Pons (tissue), 1 donor: Measurements from ENCODE around the gene PPRC1.

ENCODE experiments used
- DNase-seq: peaks from one replicate; pipeline ENCODE4 v3.0.0-alpha.2; 2016; ENCODE audit warnings: low spot score

PPRC1 gene

DNA sequence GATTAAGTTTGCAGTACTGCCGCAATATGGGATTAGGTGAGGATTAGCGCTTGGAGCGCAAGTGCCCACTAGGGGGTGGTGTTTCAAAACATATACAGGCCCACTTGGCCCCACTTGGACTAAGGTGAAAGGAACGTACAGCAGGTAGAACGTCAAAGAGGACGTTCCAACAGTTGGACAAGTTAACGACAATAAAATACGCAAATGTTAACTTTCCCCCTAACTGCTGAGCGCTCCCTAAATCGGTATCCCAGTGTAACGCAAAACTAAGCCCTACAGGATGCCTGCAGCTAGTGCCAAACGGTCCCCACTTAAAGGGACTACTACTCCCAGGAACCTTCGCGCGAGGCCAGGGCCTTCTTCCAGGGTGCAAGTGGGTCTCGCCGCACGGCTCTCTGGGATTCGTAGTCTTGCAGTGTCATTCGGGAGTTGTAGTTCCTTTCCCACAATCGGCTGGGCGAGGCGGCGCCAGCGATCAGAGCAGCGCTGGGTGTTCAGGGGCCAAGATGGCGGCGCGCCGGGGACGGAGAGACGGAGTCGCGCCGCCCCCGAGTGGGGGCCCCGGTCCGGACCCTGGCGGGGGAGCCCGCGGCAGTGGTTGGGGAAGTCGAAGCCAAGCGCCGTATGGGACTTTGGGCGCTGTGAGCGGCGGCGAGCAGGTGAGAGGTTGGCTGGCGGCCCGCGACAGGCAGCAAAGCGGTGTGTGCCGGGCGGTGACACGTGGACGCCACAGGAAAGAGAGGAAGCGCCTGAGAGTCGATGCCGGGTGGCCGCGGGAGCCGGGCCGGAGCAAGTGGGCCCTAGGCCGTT lies at the start of gene PPRC1:
Gene PPRC1 (plus strand): TSS at position 478 of the 810 bp plus-strand sequence. CDS start 29 bp downstream, at position 507.
- DNase-seq: peak; percentile 99

DNA sequence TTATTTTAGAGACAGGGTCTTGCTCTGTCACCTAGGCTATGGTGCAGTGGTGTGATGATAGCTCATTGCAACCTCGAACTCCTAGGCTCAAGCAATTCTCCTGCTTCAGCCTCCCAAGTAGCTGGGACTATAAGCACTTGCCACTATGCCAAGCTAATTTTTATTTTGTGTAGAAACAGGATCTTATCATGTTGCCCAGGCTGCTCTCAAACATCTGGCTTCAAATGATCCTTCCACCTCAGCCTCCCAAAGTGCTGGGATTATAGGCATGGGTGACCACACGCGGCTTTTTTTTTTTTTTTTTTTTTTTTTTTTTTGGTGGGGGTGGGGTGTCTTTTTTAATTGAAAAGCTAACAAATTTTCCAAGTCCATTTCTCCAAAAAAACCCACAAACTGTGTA lies 49.3 kb upstream of the PPRC1 start:
- DNase-seq: no peak

DNA sequence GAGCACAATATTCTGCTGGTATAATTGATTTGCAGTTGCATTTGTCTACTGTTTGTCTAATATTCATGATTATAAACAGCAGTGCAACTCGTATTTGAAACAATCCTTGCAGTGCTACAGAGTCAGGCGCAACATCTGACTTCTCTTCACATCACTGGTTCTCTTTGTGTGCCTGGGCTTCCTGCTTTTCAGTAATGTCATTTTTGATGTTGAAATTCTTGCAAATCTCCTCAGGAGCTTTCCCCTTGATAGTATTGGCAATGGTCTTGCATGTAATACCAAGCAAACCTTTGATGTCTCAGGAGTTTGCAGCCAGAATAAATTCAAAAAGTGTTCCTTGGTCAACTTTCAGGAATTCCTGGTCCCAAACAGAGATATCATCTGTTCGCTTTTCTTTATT lies 47.5 kb upstream of the PPRC1 start:
- DNase-seq: no peak

DNA sequence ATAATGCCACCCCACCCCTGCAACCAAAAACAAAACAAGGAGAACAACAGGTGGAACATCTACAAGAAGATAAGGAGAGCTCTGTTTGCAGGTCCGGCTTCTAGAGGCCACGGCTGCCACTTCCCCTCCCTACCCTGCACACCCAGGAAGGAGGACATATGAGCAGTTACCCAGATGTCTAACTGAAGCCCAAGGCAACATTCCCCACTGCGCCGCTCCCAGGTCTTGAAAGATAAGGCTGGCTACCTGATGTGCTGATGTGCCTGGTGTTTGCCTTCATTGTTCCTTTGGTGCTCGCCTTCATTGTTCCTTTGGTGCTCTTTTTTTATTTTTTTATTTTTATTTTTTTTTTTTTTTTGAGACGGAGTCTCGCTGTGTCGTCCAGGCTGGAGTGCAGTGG lies 46.6 kb upstream of the PPRC1 start:
- DNase-seq: no peak

- DNase-seq: no peak
These were observed 42.1 kb upstream of the PPRC1 start for GRCh38 chr10:102090772-102091171.

DNA sequence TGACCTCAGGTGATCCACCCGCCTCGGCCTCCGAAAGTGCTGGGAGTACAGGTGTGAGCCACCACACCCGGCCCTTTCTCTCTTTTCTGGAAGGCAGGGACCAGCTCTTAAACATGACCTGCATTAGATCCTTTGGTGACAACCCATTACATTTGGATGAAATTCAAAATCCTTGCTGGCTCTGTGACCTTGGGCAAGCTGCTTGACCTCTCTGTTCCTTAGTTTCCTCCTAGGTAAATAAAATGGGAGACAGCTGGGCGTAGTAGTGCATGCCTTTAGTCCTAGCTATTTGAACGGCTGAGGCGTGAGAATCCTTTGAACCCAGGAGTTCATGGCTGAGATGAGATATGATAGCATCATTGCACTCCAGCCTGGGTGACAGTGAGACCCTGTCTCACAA lies 36.4 kb upstream of the PPRC1 start:
- no peak for DNase-seq

GRCh38 chr10:102101152-102101551 lies 31.7 kb upstream of the PPRC1 start:
- DNase-seq: no peak

- no peak for DNase-seq
These were observed 30.4 kb upstream of the PPRC1 start for GRCh38 chr10:102102421-102102820.

GRCh38 chr10:102106998-102107397 lies 25.8 kb upstream of the PPRC1 start:
- no peak for DNase-seq

GRCh38 chr10:102109166-102110116 lies 23.4 kb upstream of the PPRC1 start:
- DNase-seq: no peak

DNA sequence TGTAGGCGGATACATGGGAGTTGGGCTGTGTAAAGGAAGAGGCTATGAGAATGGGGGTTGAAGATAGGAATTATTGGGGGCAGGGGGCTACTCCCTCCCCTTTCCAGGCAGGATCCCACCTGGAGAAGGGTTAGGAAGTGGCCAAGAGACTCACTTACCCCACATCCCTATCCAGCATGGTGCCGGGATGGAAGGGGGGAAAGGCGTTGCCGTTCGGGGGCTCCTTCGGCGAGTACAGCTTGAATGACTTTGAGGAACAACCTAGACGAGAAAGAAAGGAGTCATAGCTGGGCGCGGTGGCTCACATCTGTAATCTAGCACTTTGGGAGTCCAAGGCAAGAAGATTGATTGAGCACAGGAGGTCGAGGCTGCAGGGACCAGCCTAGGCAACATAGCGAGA lies 21.6 kb upstream of the PPRC1 start:
- no peak for DNase-seq

DNA sequence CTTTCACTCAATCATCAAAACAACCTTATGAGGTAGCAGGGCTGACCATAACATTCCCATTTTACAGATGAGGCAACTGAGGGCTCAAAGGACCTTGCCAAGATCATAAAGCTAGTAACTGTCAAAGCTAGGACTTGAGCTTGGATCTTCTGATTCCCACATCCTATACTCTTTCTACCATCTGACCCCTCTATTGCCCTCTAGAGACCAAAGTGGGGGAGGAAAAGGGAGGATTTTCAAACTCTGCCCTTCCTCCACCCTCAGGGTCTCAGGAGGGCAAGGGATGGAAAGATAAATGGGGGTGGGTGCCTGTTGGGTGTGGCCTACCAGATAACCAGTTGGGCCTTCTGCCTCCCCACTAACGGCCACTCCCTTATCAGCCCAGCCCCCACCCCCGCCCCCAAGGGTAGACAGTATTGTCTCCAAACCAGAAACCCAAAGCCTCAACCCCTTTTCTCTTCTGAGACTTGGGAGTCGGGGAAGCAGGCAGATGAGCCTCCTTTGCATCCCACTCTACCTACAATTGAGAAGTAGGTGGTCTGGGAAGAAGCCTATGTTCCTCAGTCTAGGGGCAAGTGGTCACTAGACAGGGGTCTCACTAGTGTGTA lies 20.5 kb upstream of the PPRC1 start:
- no peak for DNase-seq

- no peak for DNase-seq
These were observed 19.4 kb upstream of the PPRC1 start for GRCh38 chr10:102113261-102113955.

DNA sequence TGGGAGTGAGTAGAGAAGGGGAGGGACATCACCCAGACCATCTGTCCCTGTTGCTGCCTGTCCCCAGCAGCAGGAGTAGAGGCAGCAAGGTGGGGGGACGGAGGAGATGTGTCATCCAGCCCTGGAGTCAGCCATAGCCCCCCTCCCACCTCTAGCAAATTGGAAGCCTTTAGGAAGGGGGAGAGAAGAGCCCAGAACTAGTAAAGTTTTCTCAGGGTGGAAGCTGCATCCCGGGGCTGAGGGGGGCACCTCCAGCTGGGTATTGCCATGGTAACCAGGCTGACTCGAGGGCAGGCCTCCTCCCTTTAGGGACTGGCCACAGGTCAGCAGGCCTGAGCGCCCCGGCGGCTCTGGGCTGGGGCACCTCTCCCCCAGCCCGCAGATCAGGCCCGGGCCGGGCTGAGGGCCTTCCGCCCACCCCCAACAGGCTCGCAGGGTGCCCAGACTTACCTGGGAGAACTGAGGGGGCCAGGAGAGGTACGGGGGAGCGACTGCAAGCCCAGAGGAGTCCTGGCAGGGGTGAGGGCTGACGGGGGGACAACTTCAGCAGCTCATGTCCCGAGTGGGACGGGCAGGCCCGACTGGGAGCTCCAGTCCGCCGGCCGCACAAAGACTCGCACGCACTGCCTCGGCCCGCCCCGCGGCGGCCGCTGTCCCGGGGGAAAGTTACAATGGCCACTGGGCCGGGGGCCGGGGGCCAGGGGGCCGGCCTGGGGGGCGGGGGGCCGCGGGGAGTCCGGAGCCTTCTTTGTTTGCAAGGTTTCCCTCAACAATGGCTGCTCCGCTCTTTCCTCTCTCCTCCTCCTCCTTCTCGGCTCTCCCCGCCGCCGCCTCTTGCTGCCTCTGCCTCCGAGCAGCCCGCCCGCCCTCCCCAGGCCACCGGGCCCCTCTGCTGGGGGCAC lies 18.6 kb upstream of the PPRC1 start:
- DNase-seq: no peak

- DNase-seq: peak; percentile 97
These were observed 17.8 kb upstream of the PPRC1 start for GRCh38 chr10:102114861-102115618.

- peak; percentile 38 for DNase-seq
These were observed 17.1 kb upstream of the PPRC1 start for GRCh38 chr10:102115775-102116174.

DNA sequence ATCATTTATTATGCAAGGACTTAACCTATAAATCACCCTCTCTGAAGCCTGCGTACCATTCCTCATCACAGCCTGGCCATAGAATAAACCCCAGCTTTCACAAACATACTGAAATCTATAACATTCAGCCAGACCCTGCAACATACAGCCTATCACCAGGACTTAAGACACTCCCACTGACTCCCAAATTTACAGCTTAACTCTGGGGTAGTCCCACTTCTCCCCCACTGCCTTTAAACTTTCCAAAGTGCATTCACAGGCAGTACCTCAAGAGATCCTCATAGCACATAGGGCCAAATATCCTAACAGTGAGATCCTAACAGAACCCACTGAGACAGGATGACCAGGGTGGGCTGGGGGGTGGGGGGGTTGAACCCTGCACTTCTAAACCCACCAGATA lies 16.2 kb upstream of the PPRC1 start:
- no peak for DNase-seq

DNA sequence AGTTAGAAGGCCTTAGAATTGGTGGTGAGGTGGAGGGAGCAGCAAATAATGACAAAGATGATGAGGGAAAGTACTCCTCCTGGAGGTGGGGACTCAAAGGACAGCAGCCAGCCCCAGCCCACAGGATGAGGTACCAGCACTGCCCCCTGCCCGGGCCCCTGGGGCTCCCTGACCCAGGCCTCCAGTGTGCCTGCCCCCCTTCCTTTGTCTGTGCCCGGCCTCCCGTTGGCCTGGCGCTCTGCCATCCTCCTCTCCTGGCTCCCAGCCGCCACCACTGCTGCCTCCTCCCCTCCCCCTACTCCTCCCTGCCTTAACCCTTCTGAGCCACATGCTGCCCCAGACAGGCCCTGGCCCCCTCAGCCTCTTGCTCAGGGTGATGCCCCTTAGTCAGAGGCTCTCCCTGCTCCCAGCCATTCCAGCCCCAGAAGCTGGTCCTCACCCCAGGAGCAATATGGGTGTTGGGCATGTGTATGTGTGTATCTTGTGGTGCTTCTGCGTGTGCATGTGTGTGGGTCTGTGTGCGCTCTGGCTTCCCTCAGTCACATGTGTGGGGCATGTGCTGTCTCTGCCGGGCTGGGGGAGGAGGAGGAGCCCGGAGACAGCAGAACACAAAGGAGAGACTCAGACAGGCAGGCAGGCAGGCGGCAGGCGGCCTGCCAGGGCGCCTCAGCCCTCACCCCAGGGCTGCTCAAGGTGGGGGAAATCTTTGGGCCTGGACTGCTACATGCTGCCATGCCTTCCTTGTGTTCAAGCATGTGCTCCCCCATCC lies 15.3 kb upstream of the PPRC1 start:
- peak; percentile 88 for DNase-seq

- peak; percentile 69 for DNase-seq
These were observed 14.0 kb upstream of the PPRC1 start for GRCh38 chr10:102118867-102119266.
